Myometrial cell (primary cell): ENCODE data around the gene ZPBP2. TPM values are rescaled to one million over a fixed set of nuclear protein-coding genes. Genes with fewer than 3 reads are reported as not detected.

ENCODE experiments used
- total RNA-seq: library from RNA; depleted of rRNA; stranded (reverse); fragments of >200 nt; gene quantifications from 2 replicates; pipeline ENCODE4 v1.2.3, GENCODE V29; 2015

ZPBP2 gene
- not detected in 2 replicates for total RNA-seq

GRCh38 chr17:39867880-39868553 lies at the start of gene ZPBP2:
Gene ZPBP2, plus strand, starts transcription at chr17:39868202. Its CDS starts 153 bp downstream, at chr17:39868355.

GRCh38 chr17:39863918-39864746 lies 3.9 kb upstream of the ZPBP2 start, which contains the start of gene IKZF3:
Gene IKZF3, minus strand, starts transcription at chr17:39864312. Its CDS starts 186 bp downstream, at chr17:39864126.

Other genes with a start within 250 kb of the ZPBP2 start
- gene PPP1R1B, start 241.2 kb upstream of the ZPBP2 start, total RNA-seq = not detected in 2 replicates
- gene STARD3, start 231.1 kb upstream of the ZPBP2 start, total RNA-seq = 39.5 and 70.1 TPM in 2 replicates
- gene TCAP, start 202.9 kb upstream of the ZPBP2 start, total RNA-seq = under 0.01 and 0.35 TPM in 2 replicates
- gene PNMT, start 199.7 kb upstream of the ZPBP2 start, total RNA-seq = 0.29 TPM in 1 of 2 replicates, not detected in the other
- 10.4 and 14.2 TPM in 2 replicates for gene PGAP3, start 180.1 kb upstream of the ZPBP2 start, total RNA-seq
- gene ERBB2, start 168.1 kb upstream of the ZPBP2 start, total RNA-seq = 40.1 and 47.0 TPM in 2 replicates
- gene MIEN1, start 137.7 kb upstream of the ZPBP2 start, total RNA-seq = 81.0 and 83.1 TPM in 2 replicates
- gene GRB7, start 130.3 kb upstream of the ZPBP2 start, total RNA-seq = 0.53 and 4.9 TPM in 2 replicates
- not detected in 2 replicates for gene IKZF3, start 3.9 kb upstream of the ZPBP2 start, total RNA-seq
- gene GSDMB, start 50.4 kb downstream of the ZPBP2 start, total RNA-seq = 0.58 and 1.4 TPM in 2 replicates
- gene ORMDL3, start 59.4 kb downstream of the ZPBP2 start, total RNA-seq = 40.4 and 45.8 TPM in 2 replicates
- gene LRRC3C, start 59.5 kb downstream of the ZPBP2 start, total RNA-seq = not detected in 2 replicates
- not detected in 2 replicates for gene GSDMA, start 94.8 kb downstream of the ZPBP2 start, total RNA-seq
- 191 and 226 TPM in 2 replicates for gene PSMD3, start 112.6 kb downstream of the ZPBP2 start, total RNA-seq
- gene CSF3, start 147.2 kb downstream of the ZPBP2 start, total RNA-seq = 0.18 and 1.7 TPM in 2 replicates
- 97.7 and 99.8 TPM in 2 replicates for gene MED24, start 186.2 kb downstream of the ZPBP2 start, total RNA-seq
- 23.6 and 33.7 TPM in 2 replicates for gene THRA, start 194.8 kb downstream of the ZPBP2 start, total RNA-seq
- 4.9 and 5.8 TPM in 2 replicates for gene NR1D1, start 232.4 kb downstream of the ZPBP2 start, total RNA-seq